ENCODE measurements around the gene CNOT3.

Gene CNOT3

DNA sequence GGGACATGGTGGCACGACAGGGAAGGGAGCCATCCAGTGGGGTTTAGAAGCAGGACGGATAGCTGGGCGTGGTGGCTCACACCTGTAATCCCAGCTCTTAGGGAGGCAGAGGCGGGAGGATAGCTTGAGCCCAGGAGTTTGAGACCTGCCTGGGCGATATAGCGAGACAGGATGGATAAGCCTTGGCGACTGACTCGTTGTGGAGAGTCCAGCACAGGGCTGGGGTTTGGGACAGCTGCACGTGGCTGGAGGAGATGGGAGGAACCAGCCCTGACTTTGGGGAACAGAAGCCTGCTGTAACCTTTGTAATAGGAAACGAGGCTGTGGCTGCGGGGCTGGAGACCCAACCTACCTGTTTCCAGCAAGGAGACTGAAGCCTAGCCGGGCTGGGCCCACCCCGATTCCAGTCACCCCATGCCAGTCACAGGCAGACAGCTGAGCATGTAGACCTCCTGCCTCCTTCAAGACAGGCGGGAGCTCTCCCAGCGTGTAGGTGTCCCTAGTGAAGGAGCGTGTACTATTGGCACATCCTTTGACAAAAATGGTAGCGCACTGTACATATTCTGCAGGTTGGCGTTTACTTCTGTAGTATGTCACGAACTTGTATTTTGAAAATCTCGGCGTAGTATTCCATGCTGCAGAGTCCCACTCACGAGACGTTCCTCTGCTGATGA, 13.9 kb downstream of the CNOT3 start:
- no peak for DNase-seq (ENCODE audit: low spot score)

DNA sequence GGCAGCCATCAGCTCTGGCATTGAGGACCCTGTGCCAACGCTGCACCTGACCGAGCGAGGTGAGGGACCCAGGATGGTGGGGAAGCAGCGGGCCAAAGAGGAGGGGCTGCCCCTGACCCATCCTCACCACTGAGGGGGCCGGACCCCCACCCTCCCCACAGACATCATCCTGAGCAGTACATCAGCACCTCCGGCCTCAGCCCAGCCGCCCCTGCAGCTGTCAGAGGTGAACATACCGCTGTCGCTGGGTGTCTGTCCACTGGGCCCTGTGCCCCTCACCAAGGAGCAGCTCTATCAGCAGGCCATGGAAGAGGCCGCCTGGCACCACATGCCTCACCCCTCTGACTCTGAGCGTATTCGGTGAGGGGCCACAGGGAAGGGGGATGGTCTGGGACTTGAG, 14.7 kb downstream of the CNOT3 start:
- DNase-seq (ENCODE audit: low spot score): no peak

DNA sequence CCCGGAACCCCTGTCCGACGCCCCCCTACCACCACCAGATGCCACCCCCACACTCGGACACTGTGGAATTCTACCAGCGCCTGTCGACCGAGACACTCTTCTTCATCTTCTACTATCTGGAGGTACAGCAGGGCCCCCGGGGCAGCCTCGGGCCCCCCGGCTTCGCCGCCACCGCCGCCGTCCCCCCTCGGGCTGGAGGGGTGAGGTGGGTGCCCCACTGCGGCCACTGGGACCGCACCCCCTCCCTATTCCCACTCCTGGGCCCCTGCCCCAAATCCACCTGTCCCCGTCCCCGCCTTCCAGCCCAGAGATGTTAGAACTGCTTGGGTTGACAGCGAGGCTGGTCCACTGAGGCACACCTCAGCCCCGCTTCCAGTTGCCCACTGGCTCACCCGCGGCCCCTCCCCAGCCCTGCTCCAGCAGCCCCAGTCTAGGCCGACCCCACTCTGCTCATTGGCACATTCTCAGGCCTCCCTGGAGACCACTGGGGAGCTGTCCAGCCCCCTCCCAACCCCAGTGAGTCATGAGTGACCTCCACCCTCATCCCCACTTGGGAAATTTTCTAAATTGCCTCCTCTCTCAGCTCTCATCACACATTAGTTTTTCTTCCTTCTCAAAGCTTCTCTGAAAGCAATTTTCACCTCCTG, 15.4 kb downstream of the CNOT3 start:
- no peak for DNase-seq (ENCODE audit: low spot score)

DNA sequence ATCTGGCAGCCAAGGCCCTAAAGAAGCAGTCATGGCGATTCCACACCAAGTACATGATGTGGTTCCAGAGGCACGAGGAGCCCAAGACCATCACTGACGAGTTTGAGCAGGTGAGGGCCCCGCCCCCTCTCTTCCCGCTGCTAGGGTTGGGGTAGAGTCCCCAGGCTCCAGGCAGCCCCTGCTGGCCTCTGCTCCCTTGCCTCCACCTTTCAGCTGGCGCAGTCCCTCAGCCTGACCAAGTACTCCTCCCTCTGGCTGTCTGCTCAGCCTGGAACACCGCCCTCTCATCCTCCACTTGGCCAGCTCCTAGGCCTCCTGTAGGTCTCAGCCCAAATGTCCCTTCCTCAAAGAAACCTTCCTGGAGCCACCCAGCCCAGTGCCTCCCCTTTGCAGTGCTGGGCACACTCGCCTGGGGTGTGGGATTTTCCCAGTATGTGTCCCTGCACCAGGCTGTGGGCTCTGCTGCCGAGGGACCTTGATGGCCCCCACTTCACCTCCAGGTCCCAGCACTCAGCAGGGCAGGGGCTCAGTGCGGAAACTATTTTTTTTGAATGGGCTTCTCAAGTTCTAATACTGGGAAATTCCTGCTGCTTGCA, 16.3 kb downstream of the CNOT3 start:
- DNase-seq (ENCODE audit: low spot score): no peak

DNA sequence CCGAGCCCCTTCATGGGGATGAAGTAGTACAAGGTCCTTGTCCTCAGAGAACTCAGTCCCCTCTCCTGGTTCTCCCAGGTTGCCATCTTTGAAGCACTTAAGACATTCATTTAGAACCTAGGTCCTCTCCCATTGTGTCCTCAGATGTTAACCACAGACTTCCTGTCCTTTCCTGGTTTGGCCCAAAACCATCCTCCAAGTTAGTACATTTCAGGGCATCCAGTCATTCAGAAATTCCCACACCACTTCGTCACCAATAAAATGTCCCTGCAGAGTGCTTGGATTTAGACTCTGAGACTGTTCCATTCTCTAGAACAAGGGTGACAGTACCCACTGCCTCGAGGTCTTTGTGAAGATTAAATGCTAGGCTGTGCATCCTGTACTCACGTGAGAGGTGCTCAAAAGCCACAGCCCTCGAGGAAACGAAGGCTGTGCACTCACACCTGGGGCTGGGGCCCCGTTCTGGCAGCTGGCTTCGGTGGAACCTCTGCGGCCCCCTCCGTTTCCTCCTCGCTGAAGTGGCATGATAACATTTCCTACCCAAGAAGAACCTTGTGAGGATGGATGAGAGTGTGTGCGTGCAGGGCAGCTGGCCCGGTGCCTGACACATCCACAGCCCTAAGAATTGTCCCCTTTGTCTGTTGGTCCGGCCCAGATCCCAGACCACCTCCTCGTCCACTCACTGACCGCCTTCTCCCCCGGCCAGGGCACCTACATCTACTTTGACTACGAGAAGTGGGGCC, 17.2 kb downstream of the CNOT3 start:
- no peak for DNase-seq (ENCODE audit: low spot score)

DNA sequence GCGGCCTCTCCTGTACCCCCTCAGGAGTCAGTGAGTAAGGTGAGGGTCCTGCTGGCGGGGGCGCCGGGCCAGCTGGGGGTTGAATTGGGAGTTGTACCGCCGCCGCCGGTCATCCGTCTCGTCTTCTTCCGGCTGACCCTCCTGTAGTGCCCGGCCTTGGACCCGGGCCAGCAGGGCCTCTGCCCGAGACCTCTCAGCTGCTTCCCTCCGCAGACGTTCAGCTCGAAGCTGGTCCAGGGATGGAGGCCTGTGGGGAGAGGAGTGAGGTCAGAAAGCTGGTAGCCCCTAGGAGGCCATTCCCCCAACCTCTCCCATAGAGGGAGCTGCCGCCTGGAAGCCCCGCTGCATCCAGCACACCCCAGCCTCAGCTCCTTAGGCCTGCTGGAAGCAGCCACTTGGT, 18.1 kb downstream of the CNOT3 start:
- no peak for DNase-seq (ENCODE audit: low spot score)

DNA sequence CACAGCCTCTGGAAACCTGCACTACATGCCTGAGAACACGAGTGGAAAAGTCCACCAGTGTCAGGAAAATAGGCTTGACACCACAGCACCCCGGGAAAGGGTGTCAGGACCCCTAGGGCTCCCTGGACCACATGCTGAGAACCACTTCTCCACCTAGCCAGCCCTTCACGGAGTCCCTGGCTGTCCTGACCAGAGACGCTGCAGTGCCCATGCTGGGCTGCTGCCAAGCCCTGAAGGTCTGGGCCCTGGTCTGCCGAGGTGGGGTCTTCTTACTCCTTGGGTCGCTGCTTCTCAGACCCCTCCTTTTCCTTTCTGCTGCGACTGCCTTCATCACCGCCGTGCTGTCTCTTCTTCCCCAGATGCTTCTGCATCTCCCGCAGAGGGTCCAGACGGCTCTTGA, 18.9 kb downstream of the CNOT3 start:
- no peak for DNase-seq (ENCODE audit: low spot score)

DNA sequence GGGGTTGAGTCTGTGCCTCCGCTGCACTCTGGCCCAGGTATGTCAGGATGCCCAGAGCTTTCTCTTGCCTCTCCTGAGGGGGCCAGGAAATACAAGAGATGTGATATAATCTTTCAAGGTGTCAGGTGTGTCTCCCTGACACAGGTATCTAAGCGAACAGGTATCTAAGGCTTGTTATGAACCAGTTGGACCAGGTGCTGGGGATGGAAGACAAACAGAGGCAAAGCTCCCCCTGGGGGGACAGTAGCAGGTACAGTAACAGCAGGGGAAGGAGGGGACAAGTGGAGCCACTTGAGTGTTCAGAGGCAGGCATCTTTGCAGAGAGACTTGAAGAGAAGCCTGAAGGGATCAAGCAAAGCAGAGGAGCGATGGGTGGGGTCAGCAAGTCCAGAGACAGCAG, 19.4 kb downstream of the CNOT3 start:
- no peak for DNase-seq (ENCODE audit: low spot score)

DNA sequence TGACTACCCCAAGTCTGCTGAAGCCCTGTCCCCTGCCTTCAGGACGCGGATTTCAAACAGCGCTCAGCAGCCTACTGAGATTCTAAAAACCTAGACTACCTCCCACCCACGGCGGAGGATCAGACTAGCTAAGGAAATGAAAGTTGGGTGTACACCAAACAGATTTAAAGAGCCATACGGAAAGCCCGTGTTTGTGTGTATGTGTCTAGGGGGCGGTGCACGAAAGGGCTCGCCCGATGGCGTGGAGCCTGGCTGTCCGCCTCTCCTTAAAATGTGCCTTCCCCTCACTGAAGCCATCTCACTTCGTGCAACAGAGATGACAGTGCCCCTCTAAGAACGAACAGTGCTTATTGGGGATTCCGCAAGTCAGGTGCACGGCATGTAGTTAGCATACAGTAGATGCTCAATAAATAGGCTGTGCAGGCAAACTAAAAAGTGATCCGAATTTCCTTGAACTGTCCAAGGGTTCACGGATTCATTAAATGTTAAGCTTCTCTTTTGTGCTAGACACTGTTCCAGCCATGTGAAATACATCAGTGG, 21.3 kb downstream of the CNOT3 start:
- no peak for DNase-seq (ENCODE audit: low spot score)

DNA sequence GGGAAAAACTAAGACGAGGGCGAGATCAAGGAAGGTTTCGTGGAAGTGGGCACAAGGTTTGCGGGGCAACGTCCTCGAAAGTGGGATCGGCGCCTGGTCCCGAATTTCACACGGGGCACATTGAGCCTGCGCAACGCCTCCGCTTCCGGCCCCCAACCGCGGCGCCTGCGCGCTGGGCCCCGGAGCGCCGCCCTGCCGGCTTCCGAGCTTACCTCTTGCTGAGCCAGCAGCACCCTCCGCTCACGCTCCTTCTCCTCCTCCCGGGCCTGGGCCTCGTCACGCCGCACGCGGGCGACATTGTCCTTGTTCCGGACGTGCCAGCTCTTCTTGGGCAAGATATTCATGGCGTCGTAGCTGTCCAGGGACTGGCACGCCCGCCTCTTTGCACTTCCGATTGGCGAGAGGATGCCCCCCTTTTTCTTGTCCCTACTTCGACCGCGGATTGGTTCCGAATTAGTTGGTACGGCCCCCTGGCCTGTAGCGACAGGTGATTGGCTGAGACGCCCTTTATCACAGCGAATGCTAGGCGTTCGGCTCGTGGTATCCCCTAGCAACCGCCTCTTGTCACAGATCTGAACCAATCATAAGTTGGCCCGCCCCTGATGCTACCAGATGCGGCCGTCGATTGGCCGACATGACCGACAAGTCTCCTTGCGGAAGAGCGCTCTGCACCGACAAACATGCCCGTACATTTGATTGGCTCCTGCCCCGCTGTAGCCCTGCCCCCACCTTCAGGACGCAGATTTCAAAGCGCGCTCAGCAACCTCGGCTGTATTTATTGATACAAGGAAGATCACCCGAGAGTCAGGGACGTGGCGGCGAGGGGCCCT, 22.0 kb downstream of the CNOT3 start, which contains the start of gene LENG1:
Gene LENG1, minus strand, starts transcription at position 370 of the 830 bp plus-strand sequence. Its CDS starts 26 bp downstream, at position 344.
- DNase-seq (ENCODE audit: low spot score): peak; percentile 100

DNA sequence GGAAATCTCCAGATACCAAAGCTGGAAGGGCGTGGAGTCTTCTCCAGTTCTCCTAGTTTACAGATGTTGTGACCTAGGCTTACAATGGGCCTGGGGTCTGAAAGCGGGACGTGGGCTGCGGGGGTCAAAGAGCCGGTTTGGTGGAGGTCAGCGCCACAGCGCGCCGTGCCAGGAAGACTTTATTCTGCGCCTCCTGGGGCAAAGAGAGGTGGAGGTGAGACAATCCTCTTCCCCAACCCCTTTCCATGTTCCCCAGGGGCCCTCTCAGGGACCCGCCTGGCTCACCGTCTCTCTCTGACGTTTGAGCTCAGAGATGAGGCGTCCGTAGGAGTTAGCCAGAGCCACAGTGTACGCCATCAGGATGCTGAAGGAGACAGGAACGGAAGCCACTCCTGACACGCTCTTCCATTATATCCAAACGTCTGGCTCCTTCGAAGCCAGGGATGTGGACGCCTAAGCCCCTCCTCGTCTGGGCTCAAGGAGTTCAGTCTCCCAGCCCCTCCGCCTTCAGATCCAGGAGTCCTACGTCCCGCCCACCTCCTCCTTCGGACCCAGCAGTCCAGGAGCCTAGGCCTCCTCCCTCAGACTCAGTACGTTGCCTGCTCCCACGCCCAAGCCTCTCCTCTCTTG, 22.7 kb downstream of the CNOT3 start:
- peak; percentile 78 for DNase-seq (ENCODE audit: low spot score)

DNA sequence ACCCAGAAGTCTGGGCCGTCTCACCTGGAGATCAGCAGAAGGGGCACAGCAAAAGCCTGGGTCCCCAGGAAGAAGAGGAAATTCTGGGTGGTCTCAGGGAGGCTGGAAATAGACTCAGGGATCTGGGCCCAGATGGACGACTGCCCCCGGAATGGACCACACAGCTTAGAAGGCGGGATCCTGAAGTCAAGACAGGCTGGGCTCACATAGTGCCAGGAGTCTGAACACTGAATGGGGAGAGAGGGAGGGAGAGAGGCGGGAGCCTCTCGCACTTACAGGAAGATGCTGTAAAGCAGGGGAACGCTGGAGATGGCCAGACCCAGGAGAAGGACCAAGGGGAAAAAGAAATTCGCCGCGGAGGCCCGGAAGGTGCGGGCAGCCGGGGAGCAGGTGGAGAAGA, 23.3 kb downstream of the CNOT3 start:
- DNase-seq (ENCODE audit: low spot score): no peak

DNA sequence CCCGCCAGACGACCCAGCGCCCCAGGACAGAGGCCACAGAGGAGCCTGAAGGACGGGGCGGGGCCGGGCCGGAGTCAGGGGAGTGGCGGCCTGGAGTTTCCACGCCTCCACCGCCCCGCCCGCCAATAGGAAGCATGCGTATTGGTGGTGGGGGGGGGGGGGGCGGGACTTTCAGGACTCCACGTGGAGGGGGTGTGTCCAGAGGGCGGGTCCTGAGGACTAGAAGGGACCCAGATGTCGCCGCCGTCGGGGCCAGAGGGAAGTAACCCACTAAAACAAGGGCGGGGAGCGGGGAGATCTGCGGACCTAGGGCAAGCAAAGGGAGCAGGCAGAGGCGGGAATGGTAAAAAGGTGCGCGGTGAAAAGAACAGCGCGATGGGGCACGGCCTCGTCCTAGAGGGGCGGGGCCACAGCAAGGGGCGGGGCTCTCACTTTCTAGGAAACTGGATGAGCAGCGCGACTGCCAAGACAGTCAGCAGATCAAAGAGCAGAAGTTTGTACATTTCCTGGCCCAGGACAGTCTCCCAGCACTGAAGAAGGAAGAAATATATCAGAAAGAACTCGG, 24.8 kb downstream of the CNOT3 start:
- peak; percentile 68 for DNase-seq (ENCODE audit: low spot score)

DNA sequence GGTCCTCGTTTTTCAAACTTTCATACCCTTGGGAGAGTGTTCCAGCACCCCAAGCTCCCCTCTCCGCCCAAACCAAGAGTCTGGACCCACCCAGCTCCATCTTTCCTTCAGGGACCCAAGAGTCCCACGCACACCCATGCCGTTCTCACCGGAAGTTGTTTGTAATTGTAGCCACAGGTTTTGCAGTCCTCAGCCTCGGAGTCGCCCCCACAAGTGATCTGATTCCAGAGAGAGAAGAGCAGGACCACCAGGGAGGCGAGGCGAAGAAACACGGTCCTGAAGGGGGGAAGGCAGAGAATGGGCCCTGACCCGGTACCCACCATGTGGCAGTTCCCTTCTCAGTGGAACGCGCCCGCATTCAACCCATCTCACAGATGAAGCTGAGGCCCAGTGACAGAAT, 25.3 kb downstream of the CNOT3 start:
- DNase-seq (ENCODE audit: low spot score): no peak

DNA sequence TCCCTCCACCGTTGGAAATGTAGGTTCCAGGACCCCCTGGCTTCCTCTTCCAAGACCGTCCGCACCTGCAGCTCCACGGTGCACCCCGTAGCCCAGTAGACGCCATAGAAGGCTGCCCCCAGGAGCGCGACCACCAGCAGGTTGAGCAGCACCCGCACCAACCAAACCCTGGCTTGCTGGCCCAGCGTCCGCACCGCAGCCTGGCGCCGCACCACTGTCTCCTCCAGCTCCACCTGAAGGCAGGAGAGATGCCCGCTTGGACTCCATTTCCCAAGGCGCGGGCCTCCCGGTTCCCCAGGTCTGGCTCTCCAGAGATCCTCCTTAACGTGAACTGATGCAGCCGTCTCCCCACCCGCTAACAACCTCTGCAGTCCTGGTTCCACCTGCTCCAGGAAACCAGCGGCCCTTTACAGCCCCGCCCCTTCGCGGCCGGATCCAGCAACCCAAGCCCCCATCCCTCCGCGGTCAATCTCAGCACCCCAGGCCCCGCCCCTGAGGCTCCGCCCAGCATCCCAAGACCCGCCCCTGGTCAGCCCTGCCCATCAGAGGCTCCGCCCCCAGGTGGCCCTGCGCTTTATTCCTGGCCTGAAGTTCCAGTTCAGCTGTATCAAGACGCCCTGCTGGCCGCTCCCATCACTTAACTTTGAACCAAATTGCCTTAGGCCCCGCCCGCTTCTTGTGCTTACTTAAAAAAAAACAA, 27.0 kb downstream of the CNOT3 start:
- DNase-seq (ENCODE audit: low spot score): peak; percentile 42

DNA sequence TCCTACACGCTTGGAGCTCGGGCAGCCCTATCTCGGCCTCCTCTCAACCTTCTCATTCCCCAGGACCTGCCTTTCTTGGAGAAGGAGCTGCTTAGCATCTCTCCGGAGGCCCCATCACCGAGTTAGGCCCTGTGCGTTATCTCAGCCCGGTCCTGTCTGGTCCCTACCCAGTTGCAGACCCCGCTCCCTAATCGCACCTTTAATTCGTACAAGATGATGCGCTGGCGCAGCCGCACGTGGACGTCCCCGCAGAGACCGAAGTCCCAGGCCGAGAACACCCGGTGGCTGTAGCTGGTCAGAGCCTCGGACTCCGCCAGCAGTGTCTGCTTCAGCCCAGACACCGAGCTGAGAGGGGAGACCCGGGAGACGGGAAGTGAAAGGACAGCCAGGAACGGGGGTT, 27.7 kb downstream of the CNOT3 start:
- DNase-seq (ENCODE audit: low spot score): no peak

DNA sequence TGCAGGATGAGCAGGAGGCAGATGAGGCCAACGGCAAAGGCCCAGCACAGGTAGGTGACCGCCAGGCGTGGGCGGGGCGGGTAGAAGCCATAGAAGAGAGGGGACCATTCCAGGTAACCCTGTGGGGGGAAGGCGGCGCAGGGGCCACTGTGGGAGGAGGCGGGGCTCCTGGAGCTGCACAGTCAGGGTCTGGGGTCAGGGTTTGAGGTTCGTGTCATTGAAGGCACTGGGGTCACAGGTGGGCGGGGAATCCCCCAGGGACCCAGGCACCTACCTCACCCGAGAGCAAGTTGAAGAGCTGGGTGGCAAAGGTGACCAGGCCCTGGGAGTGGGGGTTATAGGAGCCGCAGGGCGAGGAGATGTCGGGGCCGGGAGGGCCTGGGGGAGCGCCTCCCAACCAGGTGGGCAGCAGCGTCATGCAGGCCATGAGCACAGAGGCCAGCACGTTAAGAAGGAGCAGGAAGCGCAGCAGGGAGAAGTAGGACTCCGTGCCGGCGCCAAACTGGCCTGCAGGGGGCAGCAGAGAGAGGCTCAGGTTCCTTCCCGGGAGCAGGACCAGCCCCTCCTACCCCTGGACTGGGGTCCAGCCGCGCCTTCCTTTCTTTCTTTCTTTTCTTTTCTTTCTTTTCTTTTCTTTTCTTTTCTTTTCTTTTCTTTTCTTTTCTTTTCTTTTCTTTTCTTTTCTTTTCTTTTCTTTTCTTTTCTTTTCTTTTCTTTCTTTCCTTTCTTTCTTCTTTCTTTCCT, 30.8 kb downstream of the CNOT3 start:
- peak; percentile 79 for DNase-seq (ENCODE audit: low spot score)

DNA sequence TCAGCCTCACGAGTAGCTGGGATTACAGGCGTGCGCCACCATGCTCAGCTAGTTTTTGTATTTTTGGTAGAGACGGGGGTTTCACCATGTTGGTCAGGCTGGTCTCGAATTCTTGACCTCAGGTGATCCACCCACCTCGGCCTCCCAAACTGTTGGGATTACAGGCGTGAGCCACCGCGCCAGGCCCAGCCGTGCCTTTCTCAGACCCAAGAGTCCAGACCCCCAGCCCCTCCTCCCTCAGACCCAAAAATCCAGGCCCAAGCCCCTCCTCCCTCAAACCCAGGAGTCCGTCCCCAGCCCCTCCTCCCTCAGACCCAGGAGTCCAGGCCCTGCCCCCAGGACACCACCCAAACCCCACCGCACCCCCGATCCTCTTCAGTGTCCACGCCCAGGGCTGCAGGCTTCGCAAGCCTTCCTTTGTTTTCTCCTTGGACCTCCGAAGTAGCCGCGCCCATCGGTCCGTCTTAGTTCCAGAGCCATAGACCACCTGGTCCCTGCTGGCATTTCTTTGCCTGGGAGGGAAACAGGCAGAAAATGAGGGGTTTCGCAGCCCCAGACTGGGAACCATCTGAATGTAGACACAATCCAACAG, 31.7 kb downstream of the CNOT3 start:
- no peak for DNase-seq (ENCODE audit: low spot score)
